Ectodermal cell (in vitro differentiated cells): ENCODE measurements around the gene BCL11A.

ENCODE experiments used
- H3K27ac ChIP-seq: 2 replicates; pipeline ENCODE4 v1.7.0; 2013; ENCODE audit warnings: mild to moderate bottlenecking, low read depth, low read length; ENCODE audit not compliant: insufficient read depth, poor library complexity, severe bottlenecking
- H3K27me3 ChIP-seq: 2 replicates; pipeline ENCODE4 v1.7.0; 2013; ENCODE audit warnings: mild to moderate bottlenecking, low read length; ENCODE audit not compliant: insufficient read depth, control insufficient read depth, poor library complexity, severe bottlenecking
- H3K36me3 ChIP-seq: one replicate; pipeline ENCODE4 v1.7.0; 2013; ENCODE audit warnings: low read length; ENCODE audit not compliant: control insufficient read depth, insufficient read depth
- H3K4me1 ChIP-seq: one replicate; pipeline ENCODE4 v1.7.0; 2013; ENCODE audit warnings: low read length; ENCODE audit not compliant: control insufficient read depth, insufficient read depth
- H3K4me3 ChIP-seq: 2 replicates; pipeline ENCODE4 v1.7.0; 2013; ENCODE audit warnings: low read depth, low read length, control low read depth; ENCODE audit not compliant: insufficient read depth
- H3K9me3 ChIP-seq: 2 replicates; pipeline ENCODE4 v1.7.0; 2013; ENCODE audit warnings: mild to moderate bottlenecking, low read length, moderate library complexity; ENCODE audit not compliant: control insufficient read depth
- WGBS, 2 experiments: methylation state at CpG; one replicate each; pipeline ENCODE4 v1.1.7; 2013; ENCODE audit warnings: missing lambda C conversion rate in 2 of 2; 5-methylcytosine and 5-hydroxymethylcytosine counted together

BCL11A gene

DNA sequence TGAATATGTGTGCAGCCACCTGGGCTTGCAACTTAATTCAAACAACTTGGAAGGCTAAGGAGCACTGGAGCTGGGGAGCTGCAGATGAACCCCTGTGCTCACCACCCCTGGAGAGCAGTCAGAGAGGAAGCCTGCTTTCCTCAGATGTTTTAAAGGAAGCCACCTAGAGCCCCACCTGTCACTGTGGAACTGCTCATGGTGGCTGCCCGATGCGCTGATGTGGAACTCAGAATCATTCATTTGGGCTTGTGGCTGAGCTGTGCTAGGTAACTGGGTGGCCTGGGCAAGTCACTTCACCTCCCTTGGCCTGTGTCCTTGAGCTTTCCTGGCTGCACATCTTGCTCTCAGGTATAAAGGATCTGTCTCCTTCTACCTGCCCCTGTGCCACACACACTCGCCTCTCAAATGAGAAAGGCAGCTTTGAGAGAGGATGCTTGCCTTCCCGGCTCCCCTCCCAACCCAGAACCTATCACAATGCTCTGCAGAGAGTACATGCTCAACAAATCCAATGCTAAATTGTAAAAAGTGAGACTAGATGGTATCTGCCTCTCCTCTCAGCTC, 41.3 kb downstream of the BCL11A start:
- no peaks in the 10 kb centered on the region for H3K36me3 ChIP-seq
- 91% methylated on average over 4 of the region's 4 CpGs for WGBS, 2 experiments
- H3K4me1 ChIP-seq, result peaks cover 25% of the 10 kb centered on the region
- no peaks in the 10 kb centered on the region for H3K9me3 ChIP-seq
- no peak overlapping the region for H3K27ac ChIP-seq
- H3K4me3 ChIP-seq, result no peak overlapping the region
- H3K27me3 ChIP-seq, result no peaks in the 10 kb centered on the region

- WGBS, 2 experiments, result 46 to 50% methylated on average over 2 of the region's 2 CpGs
- Histone ChIP-seq H3K36me3 (no peaks in the 10 kb centered on the region), H3K9me3 (no peaks in the 10 kb centered on the region), H3K27ac (no peak overlapping the region), H3K4me3 (no peak overlapping the region), H3K4me1 (peaks cover 31% of the 10 kb centered on the region), H3K27me3 (no peaks in the 10 kb centered on the region)
Measured at GRCh38 chr2:60510713-60511112, 42.7 kb downstream of the BCL11A start.

- H3K27ac ChIP-seq, result no peak overlapping the region
- no peaks in the 10 kb centered on the region for H3K9me3 ChIP-seq
- 78 to 83% methylated on average over 8 of the region's 8 CpGs for WGBS, 2 experiments
Measured at GRCh38 chr2:60509066-60509465, 44.4 kb downstream of the BCL11A start.

DNA sequence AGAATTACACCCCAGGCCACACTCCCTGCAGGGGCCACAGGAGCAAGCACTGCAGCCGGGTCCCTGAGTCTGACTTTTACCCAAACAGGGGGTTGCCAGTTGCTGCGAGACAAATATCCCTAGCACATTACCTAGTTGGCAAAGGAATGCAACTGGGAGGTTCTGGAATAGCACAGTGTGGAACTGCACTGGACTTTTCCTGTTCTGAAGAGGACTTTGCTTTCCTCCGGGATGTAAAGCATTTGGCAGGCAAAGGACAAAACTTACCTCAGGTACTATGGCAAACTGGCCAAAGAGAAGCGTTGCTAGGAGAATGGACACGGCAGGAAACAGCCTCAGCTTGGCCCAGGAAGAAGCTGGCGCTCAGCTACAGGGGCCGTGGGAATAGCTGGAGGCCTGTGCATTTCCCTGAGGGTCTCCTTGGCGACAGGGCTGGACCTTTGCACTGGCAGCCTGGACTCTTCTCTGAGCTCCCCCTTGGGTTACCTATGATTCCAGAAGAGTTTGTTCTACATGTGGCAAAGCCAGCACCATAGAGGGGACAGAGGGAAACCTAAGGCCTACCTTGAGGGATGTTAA, 45.0 kb downstream of the BCL11A start:
- Histone ChIP-seq H3K9me3 (no peaks in the 10 kb centered on the region), H3K27me3 (no peaks in the 10 kb centered on the region), H3K36me3 (no peaks in the 10 kb centered on the region), H3K4me1 (peaks cover 38% of the 10 kb centered on the region), H3K27ac (no peak overlapping the region), H3K4me3 (no peak overlapping the region)
- WGBS, 2 experiments, result 83 to 84% methylated on average over 8 of the region's 8 CpGs

More at GRCh38 chr2:60509066-60509465, 44.4 kb downstream of the BCL11A start:
- peaks cover 38% of the 10 kb centered on the region for H3K4me1 ChIP-seq
- H3K27me3 ChIP-seq, result no peaks in the 10 kb centered on the region
- no peak overlapping the region for H3K4me3 ChIP-seq
- H3K36me3 ChIP-seq, result no peaks in the 10 kb centered on the region

DNA sequence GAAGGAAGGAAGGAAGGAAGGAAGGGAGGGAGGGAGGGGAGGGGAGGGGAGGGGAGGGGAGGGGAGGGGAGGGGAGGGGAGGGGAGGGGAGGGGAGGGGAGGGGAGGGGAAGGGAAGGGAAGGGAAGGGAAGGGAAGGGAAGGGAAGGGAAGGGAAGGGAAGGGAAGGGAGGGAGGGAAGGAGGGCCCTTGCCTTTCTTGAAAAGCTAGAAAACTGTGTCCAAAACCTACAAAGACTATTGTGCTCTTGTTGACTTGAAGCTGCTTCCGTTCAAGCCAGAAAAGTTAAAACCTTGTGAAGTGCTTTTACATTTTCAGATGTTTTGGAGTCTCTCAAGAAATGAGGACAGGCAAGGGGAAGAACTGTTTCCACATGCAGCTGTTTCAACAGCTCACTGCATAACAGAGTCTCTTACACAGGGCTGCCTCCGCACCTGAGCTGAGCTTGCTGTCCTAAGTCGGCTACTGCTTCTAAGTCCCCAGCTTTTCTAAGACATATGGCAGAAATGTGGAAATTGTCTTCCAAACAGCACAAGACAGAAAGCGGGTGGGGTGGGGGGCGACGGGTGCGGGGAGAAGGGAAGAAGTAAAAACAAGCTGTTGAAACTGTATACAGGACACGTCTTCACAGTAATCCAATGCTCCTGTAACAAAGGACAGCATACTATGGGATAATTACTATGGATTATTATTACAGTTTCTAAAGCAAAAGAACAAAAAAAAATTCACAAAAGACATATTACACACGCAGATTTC, 46.1 kb downstream of the BCL11A start:
- Histone ChIP-seq H3K27me3 (no peaks in the 10 kb centered on the region), H3K4me1 (peaks cover 38% of the 10 kb centered on the region), H3K4me3 (no peak overlapping the region), H3K27ac (no peak overlapping the region), H3K9me3 (no peaks in the 10 kb centered on the region), H3K36me3 (no peaks in the 10 kb centered on the region)
- 74 to 79% methylated on average over 9 of the region's 9 CpGs for WGBS, 2 experiments

- Histone ChIP-seq H3K27me3 (no peaks in the 10 kb centered on the region), H3K4me1 (peaks cover 38% of the 10 kb centered on the region), H3K27ac (no peak overlapping the region), H3K4me3 (no peak overlapping the region), H3K36me3 (no peaks in the 10 kb centered on the region), H3K9me3 (no peaks in the 10 kb centered on the region)
- 94 to 95% methylated on average over 4 of the region's 4 CpGs for WGBS, 2 experiments
Measured at GRCh38 chr2:60505880-60506260, 47.6 kb downstream of the BCL11A start.

DNA sequence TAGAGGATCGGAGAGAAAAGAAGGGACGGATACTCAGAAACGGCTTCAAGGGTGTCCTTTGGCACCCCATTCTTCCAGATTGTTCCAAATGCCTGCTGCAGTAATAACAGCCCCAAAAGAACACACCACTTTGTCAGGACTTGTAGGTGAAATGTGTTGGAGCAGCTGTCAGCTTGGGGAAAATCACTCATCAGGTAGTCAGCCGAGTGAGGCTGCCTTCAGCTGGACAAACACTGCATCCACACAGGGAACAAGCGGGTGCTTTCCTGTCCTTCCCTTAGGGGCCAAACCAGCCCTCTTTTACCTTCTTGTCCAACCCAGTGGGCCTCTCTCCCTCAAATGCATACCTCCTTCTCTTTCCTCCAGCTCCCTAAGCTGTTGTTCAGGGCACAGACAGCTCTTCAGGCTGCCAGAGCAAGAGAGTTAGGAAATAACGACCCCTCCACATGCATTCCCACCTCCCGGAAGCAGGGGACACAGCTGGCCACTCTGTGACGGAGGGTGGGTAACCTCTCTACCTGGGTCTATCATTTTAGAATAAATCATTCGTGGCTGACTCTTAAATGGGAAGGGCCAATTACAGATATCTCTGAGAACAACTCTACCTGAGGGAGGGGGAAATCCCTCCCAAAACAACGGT, 48.1 kb downstream of the BCL11A start:
- no peak overlapping the region for H3K27ac ChIP-seq
- H3K9me3 ChIP-seq, result no peaks in the 10 kb centered on the region
- H3K36me3 ChIP-seq, result no peaks in the 10 kb centered on the region
- 86 to 92% methylated on average over 10 of the region's 10 CpGs for WGBS, 2 experiments
- H3K4me1 ChIP-seq, result peaks cover 34% of the 10 kb centered on the region
- H3K27me3 ChIP-seq, result no peaks in the 10 kb centered on the region
- no peak overlapping the region for H3K4me3 ChIP-seq

- H3K4me3 ChIP-seq, result no peak overlapping the region
- no peaks in the 10 kb centered on the region for H3K36me3 ChIP-seq
- peaks cover 31% of the 10 kb centered on the region for H3K4me1 ChIP-seq
- 93 to 94% methylated on average over 6 of the region's 6 CpGs for WGBS, 2 experiments
- no peaks in the 10 kb centered on the region for H3K9me3 ChIP-seq
- no peak overlapping the region for H3K27ac ChIP-seq
- H3K27me3 ChIP-seq, result no peaks in the 10 kb centered on the region
Measured at GRCh38 chr2:60504049-60504448, 49.4 kb downstream of the BCL11A start.

DNA sequence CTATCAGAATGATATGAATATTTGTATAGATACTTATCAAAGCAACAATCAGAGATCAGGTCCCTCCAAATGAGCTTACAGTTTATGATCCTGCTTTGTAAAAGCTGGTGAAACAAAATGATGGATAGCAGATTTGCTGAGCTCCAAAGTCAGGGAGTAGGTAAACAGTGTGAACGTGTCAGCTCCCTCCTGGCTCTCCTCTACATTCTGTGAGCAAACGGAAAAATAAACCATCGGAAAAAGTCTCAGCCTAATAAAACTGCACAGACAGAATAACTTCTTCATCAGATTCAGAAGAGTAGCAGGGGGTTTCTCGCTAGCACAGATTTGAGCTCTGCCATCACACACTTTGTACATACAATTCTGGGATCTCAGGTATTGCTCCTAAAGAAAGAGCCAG, 51.3 kb downstream of the BCL11A start:
- no peaks in the 10 kb centered on the region for H3K9me3 ChIP-seq
- no peaks in the 10 kb centered on the region for H3K27me3 ChIP-seq
- H3K27ac ChIP-seq, result no peak overlapping the region
- peaks cover 12% of the 10 kb centered on the region for H3K4me1 ChIP-seq
- WGBS, 2 experiments, result 88 to 95% methylated on average over 4 of the region's 4 CpGs
- no peaks in the 10 kb centered on the region for H3K36me3 ChIP-seq
- no peak overlapping the region for H3K4me3 ChIP-seq

DNA sequence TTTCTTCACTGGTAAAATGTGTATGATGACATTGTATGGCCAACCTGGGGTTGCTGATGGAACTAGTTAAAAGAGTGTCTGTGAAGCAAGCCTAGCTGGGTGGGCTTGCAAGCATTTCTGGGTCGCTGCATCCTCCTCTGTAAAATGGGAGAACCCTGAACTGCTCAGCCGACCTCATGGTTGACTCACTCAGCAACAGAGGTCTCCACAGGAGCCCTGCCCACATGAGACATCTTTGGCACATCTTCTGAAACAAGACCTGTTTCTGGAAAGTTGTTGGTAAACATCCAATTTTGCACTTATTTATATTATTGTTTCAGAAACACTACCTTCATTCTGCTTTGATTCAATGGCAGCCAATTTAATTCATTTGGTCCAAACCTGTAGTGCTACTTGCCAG, 52.6 kb downstream of the BCL11A start:
- WGBS, 2 experiments, result 87 to 98% methylated on average over 2 of the region's 2 CpGs
- H3K27ac ChIP-seq, result no peak overlapping the region
- no peaks in the 10 kb centered on the region for H3K36me3 ChIP-seq
- H3K4me1 ChIP-seq, result peaks cover 6% of the 10 kb centered on the region
- no peaks in the 10 kb centered on the region for H3K9me3 ChIP-seq
- no peak overlapping the region for H3K4me3 ChIP-seq
- no peaks in the 10 kb centered on the region for H3K27me3 ChIP-seq
